ENCODE data around the gene GPR158.

GPR158 gene

DNA sequence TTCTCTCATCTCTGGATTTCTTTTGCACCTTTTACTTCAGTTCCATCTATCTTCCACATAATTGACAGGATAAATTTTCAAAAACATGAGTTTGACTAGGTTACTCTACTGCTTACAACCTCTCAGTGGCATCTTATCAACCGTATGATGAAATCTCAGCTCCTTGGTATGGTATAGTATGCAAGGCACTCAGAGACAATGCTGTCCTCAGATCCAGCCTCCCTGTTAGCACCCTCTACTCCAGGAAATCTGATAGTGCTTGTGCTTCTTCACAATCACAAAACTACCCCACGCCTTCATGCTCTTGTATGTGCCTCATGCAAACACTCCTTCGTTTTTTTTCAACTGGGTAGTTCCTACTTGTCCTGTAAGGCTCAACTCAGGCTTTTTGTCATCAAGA is 330.7 kb downstream of the GPR158 start:
- DNase-seq, result no peak

- DNase-seq, result no peak
Observed at GRCh38 chr10:25506821-25507335, 332.1 kb downstream of the GPR158 start.

GRCh38 chr10:25508112-25508815 is 333.5 kb downstream of the GPR158 start:
- no peak for DNase-seq

- DNase-seq, result no peak
Observed at GRCh38 chr10:25509151-25509550, 334.4 kb downstream of the GPR158 start.

GRCh38 chr10:25522294-25522693 is 347.5 kb downstream of the GPR158 start:
- DNase-seq, result no peak

DNA sequence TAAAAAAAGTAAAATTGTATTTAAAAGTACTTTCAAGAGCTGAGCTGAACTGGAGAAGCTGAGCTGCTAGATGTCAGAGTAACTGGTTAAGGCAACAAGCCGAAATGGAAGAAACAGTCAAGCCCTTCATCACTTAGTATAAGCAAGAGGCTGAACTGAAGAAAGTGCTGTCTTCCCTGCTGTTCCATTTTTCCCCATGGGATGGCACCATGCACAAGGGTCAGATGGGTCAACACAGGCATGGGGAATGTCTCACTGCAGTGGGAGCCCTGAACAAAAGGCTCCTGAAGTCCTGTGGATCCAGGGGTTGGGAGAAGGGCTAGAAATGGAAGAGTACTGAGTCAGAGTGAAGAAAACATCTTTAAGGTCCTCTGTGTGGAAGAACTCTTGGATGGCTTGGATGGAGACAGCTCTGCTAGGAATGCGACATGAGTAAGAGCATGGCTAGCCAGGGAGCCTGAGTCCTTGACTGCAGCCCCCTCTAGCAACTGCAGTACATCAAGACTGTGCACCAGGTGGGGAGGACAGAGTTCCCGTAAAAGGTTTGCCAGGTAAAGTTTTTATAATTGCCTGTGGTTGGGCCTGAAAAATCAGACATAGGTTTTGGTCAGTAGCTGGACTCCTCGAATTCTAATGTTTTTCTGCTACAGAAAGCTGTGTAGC is 348.3 kb downstream of the GPR158 start:
- no peak for DNase-seq

GRCh38 chr10:25530306-25530705 is 355.5 kb downstream of the GPR158 start:
- DNase-seq, result no peak

- DNase-seq, result no peak
Observed at GRCh38 chr10:25531457-25532061, 356.8 kb downstream of the GPR158 start.

DNA sequence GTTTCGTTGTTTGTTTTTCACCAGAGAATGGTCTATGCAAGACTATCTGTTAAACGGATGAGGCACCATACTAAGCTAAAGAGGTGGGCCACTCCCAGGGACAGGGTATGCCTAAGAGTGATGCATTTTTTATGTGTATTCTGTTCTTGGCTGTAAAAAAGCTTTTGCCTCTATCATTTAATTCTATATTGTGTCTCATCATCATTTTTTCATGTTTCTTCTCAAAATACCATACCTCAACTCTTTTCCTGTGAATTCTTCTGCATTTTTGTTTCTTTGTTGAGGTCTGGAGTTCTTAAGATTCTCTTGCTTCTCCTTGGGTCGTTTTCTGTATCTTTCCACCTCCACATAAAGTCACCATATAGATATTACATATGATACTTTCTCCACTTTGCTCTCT is 357.4 kb downstream of the GPR158 start:
- no peak for DNase-seq

- no peak for DNase-seq
Observed at GRCh38 chr10:25536027-25536426, 361.2 kb downstream of the GPR158 start.

DNA sequence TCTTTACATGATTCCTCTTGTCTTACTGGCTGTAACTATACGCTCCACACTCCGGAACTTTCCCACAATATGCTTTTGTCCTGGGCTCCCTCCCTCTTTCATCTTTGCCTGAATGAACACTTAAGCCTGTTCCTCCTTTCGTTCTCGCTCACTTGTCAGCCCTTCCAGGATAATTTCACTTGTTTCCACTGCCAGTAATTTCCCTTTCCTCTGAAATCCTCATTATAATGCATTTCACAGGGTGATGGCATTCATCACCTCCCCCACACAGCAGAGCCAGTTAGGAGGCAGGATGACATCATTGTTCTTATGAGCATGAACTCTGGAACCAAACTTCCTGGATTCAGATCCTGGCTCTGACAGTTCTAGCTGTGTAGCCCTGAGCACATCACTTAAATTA is 372.6 kb downstream of the GPR158 start:
- DNase-seq, result no peak

GRCh38 chr10:25552283-25552919 is 377.6 kb downstream of the GPR158 start:
- DNase-seq, result no peak

DNA sequence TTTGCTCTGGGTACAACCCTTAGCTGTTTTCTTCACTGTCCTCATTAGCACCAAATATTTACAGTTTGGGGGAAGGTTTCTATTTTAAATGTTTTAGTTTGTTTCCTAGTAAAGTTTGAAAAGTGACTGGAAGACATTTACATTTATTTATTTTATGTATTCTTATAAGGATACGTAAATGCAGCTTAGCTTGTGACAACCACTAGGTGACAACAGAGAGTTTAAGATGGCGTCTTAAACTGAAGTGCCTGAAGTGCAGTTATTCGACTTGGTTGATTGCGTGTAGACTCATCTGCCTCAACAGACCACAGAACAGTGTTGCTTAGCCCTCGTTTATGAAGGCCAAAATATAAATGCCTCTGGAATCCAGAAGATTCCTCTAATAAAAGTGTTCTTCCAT is 381.1 kb downstream of the GPR158 start:
- no peak for DNase-seq

DNA sequence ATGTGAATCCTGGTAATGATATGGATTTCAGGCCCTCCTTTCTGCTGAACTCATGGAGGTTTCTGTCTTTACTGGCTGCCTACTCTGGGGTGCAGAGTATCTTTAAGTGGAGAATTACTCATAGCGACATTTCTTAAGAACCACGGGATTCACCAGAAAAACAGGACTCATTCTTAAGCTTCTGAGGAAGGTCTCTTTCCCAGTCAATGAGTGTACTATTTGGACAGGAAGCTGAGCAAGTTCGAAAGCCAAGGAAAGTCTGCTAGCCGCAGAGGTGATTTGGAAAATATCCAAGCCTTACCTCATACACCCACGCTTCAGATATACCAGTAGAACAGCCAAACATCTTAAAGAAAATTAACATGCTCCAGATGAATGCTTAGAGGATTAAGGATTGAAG is 381.7 kb downstream of the GPR158 start:
- no peak for DNase-seq

DNA sequence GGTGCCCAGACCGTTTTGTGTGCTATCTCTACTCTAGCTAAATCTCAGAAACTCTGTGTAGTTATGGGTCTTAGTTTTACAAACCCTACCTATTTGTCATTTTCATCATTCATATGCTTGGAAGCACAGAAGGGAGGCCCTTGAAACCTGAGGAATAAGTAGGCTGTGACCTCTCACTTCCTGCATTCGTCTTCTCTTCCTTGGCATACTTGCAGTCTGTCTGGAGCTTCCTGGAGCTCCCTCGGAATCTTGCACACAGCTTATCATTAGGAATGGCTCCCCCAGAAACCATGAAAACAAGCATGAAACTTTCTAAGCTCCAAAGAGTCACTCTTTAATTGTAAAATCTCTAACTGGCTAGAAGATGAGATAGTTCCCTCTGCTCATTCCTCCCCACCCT is 382.3 kb downstream of the GPR158 start:
- no peak for DNase-seq

- DNase-seq, result no peak
Observed at GRCh38 chr10:25561758-25562157, 387.0 kb downstream of the GPR158 start.

- no peak for DNase-seq
Observed at GRCh38 chr10:25562547-25562946, 387.7 kb downstream of the GPR158 start.

GRCh38 chr10:25564351-25564750 is 389.6 kb downstream of the GPR158 start:
- DNase-seq, result no peak

DNA sequence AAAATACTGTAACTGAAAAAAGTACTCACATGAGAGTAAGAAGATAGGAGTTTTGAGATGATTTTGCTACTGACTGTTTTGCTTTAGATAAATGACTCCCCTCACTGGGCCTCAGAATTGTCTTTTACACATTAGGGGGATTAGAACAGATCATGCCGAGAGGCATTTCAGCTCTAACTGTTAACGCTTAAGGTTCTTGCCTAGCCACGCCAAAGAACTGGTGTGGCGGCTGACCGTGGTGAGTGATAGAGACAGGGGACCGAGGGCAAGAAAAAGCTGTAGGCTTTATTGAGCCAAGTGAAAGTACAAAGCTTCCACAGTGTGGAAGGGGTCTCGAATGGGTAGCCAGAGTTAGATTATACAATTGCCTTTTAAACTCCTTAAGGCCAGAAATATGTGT is 390.8 kb downstream of the GPR158 start:
- DNase-seq, result no peak

DNA sequence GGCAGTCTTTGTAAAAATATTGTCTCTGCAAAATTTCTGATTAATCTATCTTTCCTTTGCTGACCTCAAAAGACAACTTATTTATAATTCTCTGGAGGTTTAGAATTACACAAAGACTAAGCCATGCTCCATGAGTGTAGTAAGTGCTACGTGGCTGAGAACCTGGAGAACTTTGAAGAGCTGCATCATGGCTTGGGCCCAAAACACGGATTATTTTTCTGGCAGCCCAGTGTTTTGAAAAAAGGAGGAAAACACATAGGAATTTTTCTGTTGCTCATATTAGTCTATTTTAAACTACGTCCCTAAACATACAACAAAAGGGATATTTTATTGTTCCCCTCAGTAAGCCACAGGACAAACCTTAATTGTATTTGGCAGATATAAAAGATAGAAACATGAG is 398.5 kb downstream of the GPR158 start:
- DNase-seq, result no peak

DNA sequence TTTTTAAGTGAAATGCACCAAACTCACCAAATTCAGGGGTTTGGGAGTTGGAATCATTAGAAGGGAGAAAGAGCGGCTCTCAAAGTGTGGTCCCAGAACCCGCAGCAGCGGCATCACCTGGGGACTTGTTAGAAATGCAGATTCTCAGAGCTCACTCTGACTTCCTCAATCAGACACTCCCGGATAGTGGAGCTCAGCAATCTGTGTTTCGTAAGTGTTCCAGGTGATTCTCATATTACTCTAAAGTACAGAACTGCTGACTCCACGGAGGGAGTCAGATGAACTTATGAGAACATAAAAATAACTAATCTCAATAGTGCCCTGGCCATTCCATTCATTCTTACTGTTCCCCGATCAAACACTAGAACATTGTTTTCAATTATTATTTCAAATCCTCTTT is 400.5 kb downstream of the GPR158 start:
- no peak for DNase-seq

DNA sequence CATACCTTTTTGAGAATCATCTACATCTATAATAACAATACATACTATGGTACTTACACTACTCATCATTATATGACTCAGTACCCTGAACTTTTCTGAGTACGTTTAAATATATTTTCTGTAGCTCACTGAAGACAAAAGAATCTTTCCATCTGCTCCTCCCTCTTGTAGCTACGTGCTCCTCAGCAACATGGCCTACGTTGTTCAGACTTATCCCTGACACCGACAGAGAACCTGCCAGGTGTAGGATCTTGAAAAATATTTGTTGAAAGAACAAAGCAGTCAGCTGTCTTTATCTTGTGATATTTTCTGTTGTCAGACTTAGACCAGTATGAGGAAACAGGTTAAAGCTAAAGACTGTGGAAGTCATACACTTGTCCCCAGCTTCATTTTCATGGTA is 403.3 kb downstream of the GPR158 start:
- no peak for DNase-seq

GRCh38 chr10:25582961-25583360 is 408.2 kb downstream of the GPR158 start:
- DNase-seq, result no peak

DNA sequence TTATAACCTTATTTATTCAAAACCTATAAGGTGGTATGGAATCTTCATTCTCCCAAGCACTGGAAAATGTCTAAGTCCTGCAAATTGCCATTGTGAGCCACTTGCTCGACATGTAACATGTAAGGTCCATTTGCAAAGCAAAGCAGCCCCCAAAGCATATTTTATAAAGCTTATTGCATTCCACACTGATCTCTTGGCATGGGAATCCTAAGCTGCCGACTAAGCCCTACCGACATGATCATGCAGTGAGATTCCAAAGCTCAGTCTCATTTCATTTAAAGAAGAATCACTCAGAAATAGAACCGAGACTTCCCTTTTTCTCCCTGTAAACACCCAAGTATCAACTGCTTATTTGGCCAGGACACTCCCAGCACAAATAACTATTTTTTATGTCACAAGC is 425.9 kb downstream of the GPR158 start:
- DNase-seq, result no peak
